HG02970 (cell line): ENCODE measurements around the gene DNAAF8.

ENCODE experiments used
- ATAC-seq: cut with Tn5 transposase; IDR thresholded peaks from one replicate; pipeline ENCODE4 v1.9.1; 2021; ENCODE audit warnings: mild to moderate bottlenecking, moderate library complexity, moderate number of reproducible peaks; ENCODE audit not compliant: unreplicated experiment, low FRiP score

DNAAF8 gene

DNA sequence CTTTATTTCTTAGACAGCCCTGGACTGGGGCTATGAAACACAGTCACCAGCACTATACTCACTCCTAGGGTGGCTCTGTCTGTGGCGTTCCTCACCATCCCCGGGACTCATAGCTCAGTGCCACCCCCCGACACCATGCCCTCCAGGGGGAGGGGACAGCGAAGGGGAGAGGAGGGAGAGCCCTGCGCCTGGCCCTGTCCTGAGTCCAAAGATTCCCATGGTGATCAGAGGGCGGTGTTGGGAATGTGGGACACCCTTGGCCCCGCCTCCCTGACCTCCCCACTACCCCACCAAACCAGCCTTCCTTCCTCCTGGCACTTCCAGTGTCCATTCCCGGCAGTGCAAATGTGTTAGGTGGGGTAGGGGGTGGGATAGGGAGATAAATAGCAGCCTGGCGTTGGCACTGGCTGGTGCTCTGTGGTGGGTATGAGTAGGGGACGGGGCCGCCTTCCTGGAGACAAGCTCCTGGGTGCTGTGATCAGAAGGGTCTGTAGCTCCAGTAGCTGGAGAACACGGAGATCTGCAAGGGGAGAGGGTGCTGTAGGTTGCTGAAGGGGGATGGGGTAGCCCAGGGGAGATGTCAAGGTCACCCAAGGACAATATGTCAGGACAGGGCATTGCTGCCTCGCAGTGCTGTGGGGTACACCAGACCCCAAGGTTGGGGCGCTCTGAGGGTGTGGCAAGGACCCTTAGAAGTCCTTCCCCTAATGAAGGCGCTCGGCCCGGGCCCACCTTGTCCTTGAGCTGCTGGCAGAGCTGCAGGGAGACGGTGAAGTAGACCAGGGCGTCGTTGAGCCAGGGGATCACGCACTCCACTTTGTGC is 62.9 kb downstream of the DNAAF8 start:
- no peak for ATAC-seq

- no peak for ATAC-seq
Observed at GRCh38 chr16:4797805-4798252, 63.5 kb downstream of the DNAAF8 start.

DNA sequence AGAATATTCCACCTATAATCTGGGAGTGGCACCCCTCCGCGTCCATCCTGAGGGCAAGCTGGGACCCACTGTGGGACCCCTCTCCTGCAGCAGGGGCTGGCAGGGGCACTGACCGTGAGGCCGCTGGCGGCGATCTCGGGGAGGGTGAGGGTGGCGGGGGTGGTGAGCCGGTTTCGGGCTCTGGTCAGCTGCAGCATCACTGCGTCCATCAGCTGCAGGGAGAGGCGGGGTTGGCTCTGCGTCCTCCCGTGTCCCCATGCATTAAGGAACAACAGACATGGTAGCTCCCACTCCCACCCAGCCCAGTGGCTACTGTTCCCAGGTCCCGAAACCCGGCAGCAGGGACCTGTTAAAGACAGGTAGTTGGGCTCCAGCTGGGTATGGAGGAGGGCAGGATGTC is 64.1 kb downstream of the DNAAF8 start:
- ATAC-seq, result no peak
